ENCODE data around the gene PPIB. TPM values are rescaled to one million over a fixed set of nuclear protein-coding genes. Genes with fewer than 3 reads are reported as not detected.

The PPIB gene
- total RNA-seq, 4 donors from 2014 or later: 39.6 to 226 (median 154) TPM

DNA sequence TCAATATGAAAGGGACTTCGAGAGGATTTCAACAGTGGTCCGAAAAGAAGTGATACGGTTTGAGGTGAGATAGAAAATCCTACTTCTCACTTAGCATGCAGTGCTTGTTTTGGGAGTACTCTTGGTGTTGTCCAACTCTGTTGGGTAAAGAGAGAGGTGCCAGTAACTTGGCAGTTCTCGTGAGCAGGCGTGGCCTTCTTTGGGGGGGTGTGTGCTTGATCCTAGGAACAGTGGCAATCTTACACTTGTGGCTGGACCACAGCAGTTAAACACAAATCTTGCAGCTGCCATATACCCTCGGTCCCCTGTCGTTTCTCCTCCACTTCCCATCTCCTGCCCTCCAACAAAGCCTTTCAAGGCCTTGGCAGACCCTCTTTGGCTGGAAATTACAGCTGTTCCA, 26.5 kb downstream of the PPIB start:
- H3K27ac ChIP-seq: no peak overlapping the region
- H3K4me3 ChIP-seq: no peak overlapping the region
- WGBS, 2 donors (ENCODE audit: low coverage in 1 of 2): 90% methylated on average over 7 of the region's 7 CpGs; no CpG with 5 or more reads in 1 of the 2 donors
- intact Hi-C loops (cut with DNase I; ENCODE audit: low total_unique reads): no loop called here
- no peak for DNase-seq
- H3K36me3 ChIP-seq: peaks cover 0 to 67% (median 31%) of the 10 kb centered on the region in 4 donors
- TF ChIP-seq, protein P1, sequence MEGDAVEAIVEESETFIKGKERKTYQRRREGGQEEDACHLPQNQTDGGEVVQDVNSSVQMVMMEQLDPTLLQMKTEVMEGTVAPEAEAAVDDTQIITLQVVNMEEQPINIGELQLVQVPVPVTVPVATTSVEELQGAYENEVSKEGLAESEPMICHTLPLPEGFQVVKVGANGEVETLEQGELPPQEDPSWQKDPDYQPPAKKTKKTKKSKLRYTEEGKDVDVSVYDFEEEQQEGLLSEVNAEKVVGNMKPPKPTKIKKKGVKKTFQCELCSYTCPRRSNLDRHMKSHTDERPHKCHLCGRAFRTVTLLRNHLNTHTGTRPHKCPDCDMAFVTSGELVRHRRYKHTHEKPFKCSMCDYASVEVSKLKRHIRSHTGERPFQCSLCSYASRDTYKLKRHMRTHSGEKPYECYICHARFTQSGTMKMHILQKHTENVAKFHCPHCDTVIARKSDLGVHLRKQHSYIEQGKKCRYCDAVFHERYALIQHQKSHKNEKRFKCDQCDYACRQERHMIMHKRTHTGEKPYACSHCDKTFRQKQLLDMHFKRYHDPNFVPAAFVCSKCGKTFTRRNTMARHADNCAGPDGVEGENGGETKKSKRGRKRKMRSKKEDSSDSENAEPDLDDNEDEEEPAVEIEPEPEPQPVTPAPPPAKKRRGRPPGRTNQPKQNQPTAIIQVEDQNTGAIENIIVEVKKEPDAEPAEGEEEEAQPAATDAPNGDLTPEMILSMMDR (IDR thresholded peaks at IDR 0.05): no peak
- TF ChIP-seq POLR2AphosphoS5 (IDR thresholded peaks at IDR 0.05): no peak
- no peak for TF ChIP-seq EP300 (IDR thresholded peaks at IDR 0.05; ENCODE audit: low read depth)
- TF ChIP-seq POLR2A (IDR thresholded peaks at IDR 0.05): no peak
- H3K4me1 ChIP-seq: no peaks in the 10 kb centered on the region
- H3K9me3 ChIP-seq: no peaks in the 10 kb centered on the region
- H3K27me3 ChIP-seq: no peaks in the 10 kb centered on the region
- in situ Hi-C loops (cut with MboI; ENCODE audit: low pct_ligation_motif_present in 1 of 4, low pct_unique_long_range_greater_than_20kb in 1 of 4, low sequenced_read_pairs in 3 of 4): no loop called here

DNA sequence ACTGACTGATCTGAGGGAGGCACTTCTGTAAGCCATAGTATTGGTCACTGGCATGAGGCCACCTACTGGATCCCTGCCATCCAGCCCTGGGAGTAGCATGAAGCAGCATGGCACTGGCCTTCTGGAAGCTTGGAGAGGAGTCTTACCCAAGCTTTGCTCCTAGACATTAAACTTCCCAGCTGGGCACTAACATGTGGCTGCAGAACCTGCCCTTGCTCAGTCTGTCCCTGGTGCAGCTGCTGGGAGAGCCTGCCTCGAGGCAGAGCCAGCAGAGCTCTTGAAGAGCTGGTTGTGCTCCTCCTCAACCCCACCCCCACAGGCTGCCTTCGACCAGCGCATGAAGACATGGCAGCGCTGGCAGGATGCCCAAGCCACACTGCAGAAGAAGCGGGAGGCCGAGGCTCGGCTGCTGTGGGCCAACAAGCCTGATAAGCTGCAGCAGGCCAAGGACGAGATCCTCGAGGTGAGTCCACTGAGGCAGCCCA, 28.4 kb downstream of the PPIB start:
- no peaks in the 10 kb centered on the region for H3K27me3 ChIP-seq
- H3K4me3 ChIP-seq: no peak overlapping the region
- H3K36me3 ChIP-seq: peaks cover 0 to 86% (median 41%) of the 10 kb centered on the region in 4 donors
- H3K4me1 ChIP-seq: no peaks in the 10 kb centered on the region
- no peak overlapping the region for H3K27ac ChIP-seq
- no peak for TF ChIP-seq POLR2AphosphoS5 (IDR thresholded peaks at IDR 0.05)
- TF ChIP-seq, protein P1 (IDR thresholded peaks at IDR 0.05): no peak
- no peak for TF ChIP-seq EP300 (IDR thresholded peaks at IDR 0.05; ENCODE audit: low read depth)
- TF ChIP-seq POLR2A (IDR thresholded peaks at IDR 0.05): no peak
- no peak for DNase-seq
- intact Hi-C loops (cut with DNase I; ENCODE audit: low total_unique reads): no loop called here
- in situ Hi-C loops (cut with MboI; ENCODE audit: low pct_ligation_motif_present in 1 of 4, low pct_unique_long_range_greater_than_20kb in 1 of 4, low sequenced_read_pairs in 3 of 4): no loop called here
- H3K9me3 ChIP-seq: no peaks in the 10 kb centered on the region
- 75% methylated on average over 9 of the region's 9 CpGs; no CpG with 5 or more reads in 1 of the 2 donors for WGBS, 2 donors (ENCODE audit: low coverage in 1 of 2)

DNA sequence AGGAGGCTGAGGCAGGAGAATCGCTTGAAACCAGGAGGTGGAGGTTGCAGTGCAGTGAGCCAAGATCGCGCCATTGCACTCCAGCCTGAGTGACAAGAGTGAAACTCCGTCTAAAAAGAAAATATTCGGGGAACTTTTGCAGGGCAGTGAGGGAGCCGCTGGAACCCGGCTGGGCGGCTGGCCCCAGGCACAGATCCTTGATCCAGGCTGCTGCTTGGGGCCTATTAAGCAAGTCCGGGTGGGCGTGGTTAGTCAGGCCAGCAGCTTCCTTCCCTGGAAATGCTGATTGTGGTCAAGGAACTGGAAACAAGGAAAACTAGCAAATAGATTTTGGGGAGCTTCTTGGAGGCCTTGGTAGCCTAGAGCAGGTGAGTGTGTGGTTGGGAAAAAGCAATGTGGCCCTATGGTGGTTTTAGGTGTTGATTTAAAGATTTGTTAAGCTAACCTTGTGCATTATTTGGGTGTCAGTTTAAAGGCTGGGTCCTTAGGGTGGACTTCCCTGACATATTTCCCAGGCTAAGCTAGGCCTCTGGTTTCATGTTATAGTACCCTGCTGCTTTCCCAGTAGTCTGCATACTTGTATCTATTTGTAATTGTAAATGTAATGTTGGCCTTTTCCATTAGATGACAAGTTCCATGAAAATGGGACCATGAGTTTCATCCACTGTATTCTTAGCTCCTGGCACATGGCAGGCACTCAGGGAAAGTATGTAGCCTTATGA, 29.0 kb downstream of the PPIB start:
- TF ChIP-seq, protein P1 (IDR thresholded peaks at IDR 0.05): no peak
- TF ChIP-seq POLR2A (IDR thresholded peaks at IDR 0.05) (no peak), EP300 (IDR thresholded peaks at IDR 0.05; ENCODE audit: low read depth) (no peak), POLR2AphosphoS5 (IDR thresholded peaks at IDR 0.05) (no peak)
- DNase-seq: no peak
- in situ Hi-C loops (cut with MboI; ENCODE audit: low pct_ligation_motif_present in 1 of 4, low pct_unique_long_range_greater_than_20kb in 1 of 4, low sequenced_read_pairs in 3 of 4): no loop called here
- Histone ChIP-seq H3K36me3 (peaks cover 0 to 90% (median 44%) of the 10 kb centered on the region in 4 donors), H3K27me3 (no peaks in the 10 kb centered on the region), H3K9me3 (no peaks in the 10 kb centered on the region), H3K4me1 (no peaks in the 10 kb centered on the region), H3K4me3 (no peak overlapping the region), H3K27ac (no peak overlapping the region)
- 88 to 94% methylated on average over 3 to 10 of the region's 10 CpGs for WGBS, 2 donors (ENCODE audit: low coverage in 1 of 2)
- intact Hi-C loops (cut with DNase I; ENCODE audit: low total_unique reads): no loop called here

DNA sequence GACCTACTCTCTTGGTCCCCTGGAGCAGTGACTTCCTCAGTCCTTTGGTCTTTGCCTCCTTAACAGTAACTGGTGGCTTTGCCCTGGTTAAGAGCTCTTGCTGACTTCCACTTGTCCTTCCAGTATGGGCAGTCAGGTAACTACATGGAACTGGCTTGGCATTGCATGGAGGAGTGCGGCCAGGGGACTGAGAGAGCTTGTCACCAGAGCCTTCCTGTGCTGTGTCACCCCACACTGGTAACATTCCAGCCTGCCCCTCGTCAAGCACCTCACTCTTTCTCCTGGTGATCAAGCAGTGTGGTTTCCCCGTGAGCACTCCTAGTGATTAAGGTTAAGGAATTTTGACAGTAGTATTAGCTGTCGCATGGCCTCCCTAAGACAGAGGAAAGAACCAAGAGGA, 30.6 kb downstream of the PPIB start:
- no peaks in the 10 kb centered on the region for H3K4me1 ChIP-seq
- TF ChIP-seq, protein P1 (IDR thresholded peaks at IDR 0.05): no peak
- TF ChIP-seq POLR2A (IDR thresholded peaks at IDR 0.05) (no peak), POLR2AphosphoS5 (IDR thresholded peaks at IDR 0.05) (no peak), EP300 (IDR thresholded peaks at IDR 0.05; ENCODE audit: low read depth) (no peak)
- intact Hi-C loops (cut with DNase I; ENCODE audit: low total_unique reads) (no loop called here), in situ Hi-C loops (cut with MboI; ENCODE audit: low pct_ligation_motif_present in 1 of 4, low pct_unique_long_range_greater_than_20kb in 1 of 4, low sequenced_read_pairs in 3 of 4) (no loop called here)
- WGBS, 2 donors (ENCODE audit: low coverage in 1 of 2): 90% methylated on average over 4 of the region's 4 CpGs; no CpG with 5 or more reads in 1 of the 2 donors
- no peak overlapping the region for H3K27ac ChIP-seq
- no peaks in the 10 kb centered on the region for H3K27me3 ChIP-seq
- peaks cover 0 to 91% (median 47%) of the 10 kb centered on the region in 4 donors for H3K36me3 ChIP-seq
- DNase-seq: no peak
- H3K4me3 ChIP-seq: no peak overlapping the region
- H3K9me3 ChIP-seq: no peaks in the 10 kb centered on the region
